ENCODE data around the gene SORCS1.

Gene SORCS1

GRCh38 chr10:107163881-107164861, at the start of gene SORCS1:
Gene SORCS1, minus strand, starts transcription at chr10:107164706.
- H3K9me3 ChIP-seq (ENCODE audit: control insufficient read depth, insufficient read depth, low read length), result no peaks in the 10 kb centered on the region
- H3F3A ChIP-seq (ENCODE audit: control insufficient read depth, insufficient read depth), result no peaks in the 10 kb centered on the region
- H3K27me3 ChIP-seq (ENCODE audit: control insufficient read depth, low read length), result no peaks in the 10 kb centered on the region
- no peak within 1 kb of the TSS for H3K4me3 ChIP-seq (ENCODE audit: low read length)
- H3K79me2 ChIP-seq (ENCODE audit: control insufficient read depth, low read length), result no peaks in the 10 kb centered on the region
- no peak within 1 kb of the TSS for H3K4me2 ChIP-seq (ENCODE audit: low read length)
- no peaks in the 10 kb centered on the region for H3K9me2 ChIP-seq (replicated peaks; ENCODE audit: control insufficient read depth, low read length)
- no peak within 1 kb of the TSS for H3K27ac ChIP-seq (ENCODE audit: low read depth, low read length)
- no peaks in the 10 kb centered on the region for H4K20me1 ChIP-seq (ENCODE audit: control insufficient read depth, insufficient read depth, low read depth, low read length)
- H3K36me3 ChIP-seq (ENCODE audit: control insufficient read depth, low read length), result no peaks in the 10 kb centered on the region
- TF ChIP-seq, protein P1, sequence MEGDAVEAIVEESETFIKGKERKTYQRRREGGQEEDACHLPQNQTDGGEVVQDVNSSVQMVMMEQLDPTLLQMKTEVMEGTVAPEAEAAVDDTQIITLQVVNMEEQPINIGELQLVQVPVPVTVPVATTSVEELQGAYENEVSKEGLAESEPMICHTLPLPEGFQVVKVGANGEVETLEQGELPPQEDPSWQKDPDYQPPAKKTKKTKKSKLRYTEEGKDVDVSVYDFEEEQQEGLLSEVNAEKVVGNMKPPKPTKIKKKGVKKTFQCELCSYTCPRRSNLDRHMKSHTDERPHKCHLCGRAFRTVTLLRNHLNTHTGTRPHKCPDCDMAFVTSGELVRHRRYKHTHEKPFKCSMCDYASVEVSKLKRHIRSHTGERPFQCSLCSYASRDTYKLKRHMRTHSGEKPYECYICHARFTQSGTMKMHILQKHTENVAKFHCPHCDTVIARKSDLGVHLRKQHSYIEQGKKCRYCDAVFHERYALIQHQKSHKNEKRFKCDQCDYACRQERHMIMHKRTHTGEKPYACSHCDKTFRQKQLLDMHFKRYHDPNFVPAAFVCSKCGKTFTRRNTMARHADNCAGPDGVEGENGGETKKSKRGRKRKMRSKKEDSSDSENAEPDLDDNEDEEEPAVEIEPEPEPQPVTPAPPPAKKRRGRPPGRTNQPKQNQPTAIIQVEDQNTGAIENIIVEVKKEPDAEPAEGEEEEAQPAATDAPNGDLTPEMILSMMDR (IDR thresholded peaks at IDR 0.05; ENCODE audit: low read depth, low read length, poor library complexity, severe bottlenecking), result no peak
- no peaks in the 10 kb centered on the region for H3K4me1 ChIP-seq (ENCODE audit: control insufficient read depth, low read length)

- Histone ChIP-seq H3K9me3 (ENCODE audit: control insufficient read depth, insufficient read depth, low read length) (no peaks in the 10 kb centered on the region; the same call in 1 of the 2 replicates), H3K27me3 (ENCODE audit: control insufficient read depth, low read length) (no peaks in the 10 kb centered on the region), H3K79me2 (ENCODE audit: control insufficient read depth, low read length) (no peaks in the 10 kb centered on the region), H3K4me1 (ENCODE audit: control insufficient read depth, low read length) (no peaks in the 10 kb centered on the region), H3K4me3 (ENCODE audit: low read length) (no peak overlapping the region), H3F3A (ENCODE audit: control insufficient read depth, insufficient read depth) (no peaks in the 10 kb centered on the region), H3K36me3 (ENCODE audit: control insufficient read depth, low read length) (no peaks in the 10 kb centered on the region), H4K20me1 (ENCODE audit: control insufficient read depth, insufficient read depth, low read depth, low read length) (no peaks in the 10 kb centered on the region), H3K9me2 (replicated peaks; ENCODE audit: control insufficient read depth, low read length) (no peaks in the 10 kb centered on the region), H3K4me2 (ENCODE audit: low read length) (no peak overlapping the region), H3K27ac (ENCODE audit: low read depth, low read length) (no peak overlapping the region)
- TF ChIP-seq EZH2phosphoT487 (IDR thresholded peaks at IDR 0.05; ENCODE audit: borderline replicate concordance, low read length), result no peak
- TF ChIP-seq, protein P1 (IDR thresholded peaks at IDR 0.05; ENCODE audit: low read depth, low read length, poor library complexity, severe bottlenecking), result no peak
Observed at GRCh38 chr10:107214261-107214660, 49.8 kb upstream of the SORCS1 start.

GRCh38 chr10:107213861-107214260, 49.4 kb upstream of the SORCS1 start:
- no peak overlapping the region for H3K4me2 ChIP-seq (ENCODE audit: low read length)
- no peak overlapping the region for H3K4me3 ChIP-seq (ENCODE audit: low read length)
- H3K79me2 ChIP-seq (ENCODE audit: control insufficient read depth, low read length), result no peaks in the 10 kb centered on the region
- TF ChIP-seq EZH2phosphoT487 (IDR thresholded peaks at IDR 0.05; ENCODE audit: borderline replicate concordance, low read length), result no peak
- no peaks in the 10 kb centered on the region; the same call in 1 of the 2 replicates for H3K9me3 ChIP-seq (ENCODE audit: control insufficient read depth, insufficient read depth, low read length)
- H3K9me2 ChIP-seq (replicated peaks; ENCODE audit: control insufficient read depth, low read length), result no peaks in the 10 kb centered on the region
- no peaks in the 10 kb centered on the region for H4K20me1 ChIP-seq (ENCODE audit: control insufficient read depth, insufficient read depth, low read depth, low read length)
- H3K4me1 ChIP-seq (ENCODE audit: control insufficient read depth, low read length), result no peaks in the 10 kb centered on the region
- H3K27me3 ChIP-seq (ENCODE audit: control insufficient read depth, low read length), result no peaks in the 10 kb centered on the region
- H3K27ac ChIP-seq (ENCODE audit: low read depth, low read length), result no peak overlapping the region
- no peaks in the 10 kb centered on the region for H3F3A ChIP-seq (ENCODE audit: control insufficient read depth, insufficient read depth)
- H3K36me3 ChIP-seq (ENCODE audit: control insufficient read depth, low read length), result no peaks in the 10 kb centered on the region

- no peak overlapping the region for H3K4me2 ChIP-seq (ENCODE audit: low read length)
- TF ChIP-seq EZH2phosphoT487 (IDR thresholded peaks at IDR 0.05; ENCODE audit: borderline replicate concordance, low read length), result no peak
- TF ChIP-seq, protein P1 (IDR thresholded peaks at IDR 0.05; ENCODE audit: low read depth, low read length, poor library complexity, severe bottlenecking), result no peak
- H3F3A ChIP-seq (ENCODE audit: control insufficient read depth, insufficient read depth), result no peaks in the 10 kb centered on the region
- no peaks in the 10 kb centered on the region for H3K36me3 ChIP-seq (ENCODE audit: control insufficient read depth, low read length)
- no peak overlapping the region for H3K4me3 ChIP-seq (ENCODE audit: low read length)
- H3K27me3 ChIP-seq (ENCODE audit: control insufficient read depth, low read length), result no peaks in the 10 kb centered on the region
- H3K27ac ChIP-seq (ENCODE audit: low read depth, low read length), result no peak overlapping the region
- H4K20me1 ChIP-seq (ENCODE audit: control insufficient read depth, insufficient read depth, low read depth, low read length), result no peaks in the 10 kb centered on the region
- H3K4me1 ChIP-seq (ENCODE audit: control insufficient read depth, low read length), result no peaks in the 10 kb centered on the region
- H3K9me2 ChIP-seq (replicated peaks; ENCODE audit: control insufficient read depth, low read length), result no peaks in the 10 kb centered on the region
- no peaks in the 10 kb centered on the region for H3K79me2 ChIP-seq (ENCODE audit: control insufficient read depth, low read length)
- no peaks in the 10 kb centered on the region for H3K9me3 ChIP-seq (ENCODE audit: control insufficient read depth, insufficient read depth, low read length)
Observed at GRCh38 chr10:107206833-107207232, 42.3 kb upstream of the SORCS1 start.
